ENCODE data around the gene DGKB. TPM values are rescaled to one million over a fixed set of nuclear protein-coding genes. Genes with fewer than 3 reads are reported as not detected.

The DGKB gene
- total RNA-seq, 4 donors from 2014 or later = 0.40 to 3.8 (median 0.82) TPM; not detected in 1

GRCh38 chr7:14385074-14385473, 517.5 kb downstream of the DGKB start:
- DNase-seq = no peak
- H3K4me3 ChIP-seq = no peak overlapping the region
- intact Hi-C loops (cut with DNase I; ENCODE audit: low total_unique reads) (no loop called here), in situ Hi-C loops (cut with MboI; ENCODE audit: low pct_ligation_motif_present in 1 of 4, low pct_unique_long_range_greater_than_20kb in 1 of 4, low sequenced_read_pairs in 3 of 4) (no loop called here)
- H3K27ac ChIP-seq = no peak overlapping the region
- TF ChIP-seq CTCF (IDR thresholded peaks at IDR 0.05) = no peak
- no peak for TF ChIP-seq POLR2AphosphoS5 (IDR thresholded peaks at IDR 0.05)
- no peaks in the 10 kb centered on the region for H3K27me3 ChIP-seq
- H3K4me1 ChIP-seq = no peaks in the 10 kb centered on the region
- no peaks in the 10 kb centered on the region for H3K9me3 ChIP-seq
- no peaks in the 10 kb centered on the region for H3K36me3 ChIP-seq
- 80 to 84% methylated on average over 3 of the region's 3 CpGs for WGBS, 2 donors (ENCODE audit: low coverage in 1 of 2)

- 80 to 93% methylated on average over 3 of the region's 3 CpGs for WGBS, 2 donors (ENCODE audit: low coverage in 1 of 2)
- Histone ChIP-seq H3K27ac (no peak overlapping the region), H3K9me3 (no peaks in the 10 kb centered on the region), H3K4me1 (no peaks in the 10 kb centered on the region), H3K27me3 (no peaks in the 10 kb centered on the region), H3K36me3 (no peaks in the 10 kb centered on the region), H3K4me3 (no peak overlapping the region)
- intact Hi-C loops (cut with DNase I; ENCODE audit: low total_unique reads) (no loop called here), in situ Hi-C loops (cut with MboI; ENCODE audit: low pct_ligation_motif_present in 1 of 4, low pct_unique_long_range_greater_than_20kb in 1 of 4, low sequenced_read_pairs in 3 of 4) (no loop called here)
- DNase-seq = no peak
- TF ChIP-seq CTCF (IDR thresholded peaks at IDR 0.05) = no peak
- TF ChIP-seq POLR2A (IDR thresholded peaks at IDR 0.05) = no peak
- no peak for TF ChIP-seq POLR2AphosphoS5 (IDR thresholded peaks at IDR 0.05)
- no peak for TF ChIP-seq EP300 (IDR thresholded peaks at IDR 0.05; ENCODE audit: low read depth)
Measured at GRCh38 chr7:14381936-14382335, 520.6 kb downstream of the DGKB start.

GRCh38 chr7:14381306-14381705, 521.2 kb downstream of the DGKB start:
- Histone ChIP-seq H3K27me3 (no peaks in the 10 kb centered on the region), H3K4me3 (no peak overlapping the region), H3K27ac (no peak overlapping the region), H3K9me3 (no peaks in the 10 kb centered on the region), H3K36me3 (no peaks in the 10 kb centered on the region), H3K4me1 (no peaks in the 10 kb centered on the region)
- intact Hi-C loops (cut with DNase I; ENCODE audit: low total_unique reads) = no loop called here
- 81 to 97% methylated on average over 3 of the region's 3 CpGs for WGBS, 2 donors (ENCODE audit: low coverage in 1 of 2)
- in situ Hi-C loops (cut with MboI; ENCODE audit: low pct_ligation_motif_present in 1 of 4, low pct_unique_long_range_greater_than_20kb in 1 of 4, low sequenced_read_pairs in 3 of 4) = no loop called here
- TF ChIP-seq EP300 (IDR thresholded peaks at IDR 0.05; ENCODE audit: low read depth) (no peak), CTCF (IDR thresholded peaks at IDR 0.05) (no peak), POLR2AphosphoS5 (IDR thresholded peaks at IDR 0.05) (no peak), POLR2A (IDR thresholded peaks at IDR 0.05) (no peak)
- no peak for DNase-seq

DNA sequence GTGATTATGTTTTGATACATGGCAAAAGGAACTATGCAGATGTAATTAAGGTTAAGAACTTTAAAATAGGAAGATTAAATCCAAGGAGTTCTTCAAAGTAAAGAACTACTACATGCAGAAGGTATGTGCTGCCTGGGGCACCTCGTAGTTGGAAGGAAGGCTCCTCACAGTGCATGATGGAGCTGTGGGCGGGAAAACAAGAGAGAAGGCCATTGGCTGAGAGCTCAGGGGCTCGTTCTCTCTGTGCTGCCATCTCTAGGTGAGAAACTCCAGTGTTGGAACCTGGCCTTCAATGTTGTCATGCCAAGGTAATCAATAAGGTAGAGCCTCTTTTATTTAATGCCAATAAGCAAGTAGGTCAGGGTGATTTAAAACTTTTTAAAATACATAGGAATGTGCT, 521.7 kb downstream of the DGKB start:
- 68 to 81% methylated on average over 3 of the region's 3 CpGs for WGBS, 2 donors (ENCODE audit: low coverage in 1 of 2)
- Histone ChIP-seq H3K4me3 (no peak overlapping the region), H3K4me1 (no peaks in the 10 kb centered on the region), H3K36me3 (no peaks in the 10 kb centered on the region), H3K27ac (no peak overlapping the region), H3K27me3 (no peaks in the 10 kb centered on the region), H3K9me3 (no peaks in the 10 kb centered on the region)
- intact Hi-C loops (cut with DNase I; ENCODE audit: low total_unique reads) (no loop called here), in situ Hi-C loops (cut with MboI; ENCODE audit: low pct_ligation_motif_present in 1 of 4, low pct_unique_long_range_greater_than_20kb in 1 of 4, low sequenced_read_pairs in 3 of 4) (no loop called here)
- TF ChIP-seq POLR2AphosphoS5 (IDR thresholded peaks at IDR 0.05) = no peak
- no peak for TF ChIP-seq POLR2A (IDR thresholded peaks at IDR 0.05)
- TF ChIP-seq EP300 (IDR thresholded peaks at IDR 0.05; ENCODE audit: low read depth) = no peak
- TF ChIP-seq CTCF (IDR thresholded peaks at IDR 0.05) = no peak
- DNase-seq = no peak
